ENCODE measurements around the gene CELSR2.

GRCh38 chr1:109257682-109258421, 8.5 kb downstream of the CELSR2 start:
- no peak for TF ChIP-seq POLR2A (IDR thresholded peaks at IDR 0.05)
- no peak for TF ChIP-seq CTCF (IDR thresholded peaks at IDR 0.05 in 8 of 11, conservative IDR thresholded peaks at IDR 0.05 in 3 of 11)
- TF ChIP-seq POLR2AphosphoS5 (IDR thresholded peaks at IDR 0.05) = no peak

Data from spleen (tissue), 7 donors.